Activated CD4-positive, alpha-beta memory T cell treated with anti-CD3 and anti-CD28 coated beads, Interleukin-2, amount 10 ng/mL, durations not matched to agents 7 days and 5 days (primary cell): ENCODE data around the gene NPHS1. TPM values are rescaled to one million over a fixed set of nuclear protein-coding genes. Genes with fewer than 3 reads are reported as not detected.

Experiments used
- CTCF ChIA-PET: fragments of 350-600 bp; sonication (Branson Sonifier 250); formaldehyde crosslinking; loops from one replicate; lab custom pipeline; 2021; ENCODE audit warnings: antibody characterized with exemption, inconsistent platforms; lab: Charles Lee
- POLR2A ChIA-PET: fragments of 350-600 bp; sonication (Branson Sonifier 250); formaldehyde crosslinking; loops from one replicate; lab custom pipeline; 2021; ENCODE audit warnings: antibody characterized with exemption; lab: Charles Lee
- DNase-seq: peaks from one replicate; pipeline ENCODE4 v3.0.0-alpha.2; 2020
- H3K27ac Mint-ChIP-seq: one replicate; pipeline ENCODE4 v1.8.0; 2021; ENCODE audit warnings: mild to moderate bottlenecking, mixed read lengths
- H3K27me3 Mint-ChIP-seq: one replicate; pipeline ENCODE4 v1.8.0; 2021; ENCODE audit warnings: mixed read lengths
- H3K36me3 Mint-ChIP-seq: one replicate; pipeline ENCODE4 v1.8.0; 2021; ENCODE audit warnings: low read depth, mixed read lengths
- H3K4me1 Mint-ChIP-seq: one replicate; pipeline ENCODE4 v1.8.0; 2021; ENCODE audit warnings: mixed read lengths
- H3K4me3 Mint-ChIP-seq: one replicate; pipeline ENCODE4 v1.8.0; 2021; ENCODE audit warnings: mild to moderate bottlenecking, mixed read lengths
- H3K9me3 Mint-ChIP-seq: one replicate; pipeline ENCODE4 v1.8.0; 2021; ENCODE audit warnings: mixed read lengths
- total RNA-seq, 2 experiments: library from RNA; stranded (reverse); gene quantifications; one replicate each; pipeline ENCODE4 v1.2.3, GENCODE V29; 2021

Gene NPHS1
- total RNA-seq, 2 experiments from 2014 or later, result not detected

- no peak within 1 kb of the TSS for H3K27ac Mint-ChIP-seq
- H3K4me1 Mint-ChIP-seq, result peaks cover 5% of the 10 kb centered on the region
- POLR2A ChIA-PET, result interaction anchor here (1.8 kb wide), 1 partner anchor 13 kb away, joined by 5 read pairs; no protein-coding TSS in a partner anchor
- H3K36me3 Mint-ChIP-seq, result no peaks in the 10 kb centered on the region
- CTCF ChIA-PET, result no interaction called here
- peak; percentile 38 for DNase-seq
- peaks cover 68% of the 10 kb centered on the region for H3K27me3 Mint-ChIP-seq
- peak within 1 kb of the TSS; percentile 67 for H3K4me3 Mint-ChIP-seq
- no peaks in the 10 kb centered on the region for H3K9me3 Mint-ChIP-seq
These were observed 4.3 kb upstream of the NPHS1 start, which contains the start of gene KIRREL2 for GRCh38 chr19:35856546-35857149. Gene KIRREL2 (plus strand): TSS chr19:35856911. CDS start chr19:35857120, 209 bp downstream.

DNA sequence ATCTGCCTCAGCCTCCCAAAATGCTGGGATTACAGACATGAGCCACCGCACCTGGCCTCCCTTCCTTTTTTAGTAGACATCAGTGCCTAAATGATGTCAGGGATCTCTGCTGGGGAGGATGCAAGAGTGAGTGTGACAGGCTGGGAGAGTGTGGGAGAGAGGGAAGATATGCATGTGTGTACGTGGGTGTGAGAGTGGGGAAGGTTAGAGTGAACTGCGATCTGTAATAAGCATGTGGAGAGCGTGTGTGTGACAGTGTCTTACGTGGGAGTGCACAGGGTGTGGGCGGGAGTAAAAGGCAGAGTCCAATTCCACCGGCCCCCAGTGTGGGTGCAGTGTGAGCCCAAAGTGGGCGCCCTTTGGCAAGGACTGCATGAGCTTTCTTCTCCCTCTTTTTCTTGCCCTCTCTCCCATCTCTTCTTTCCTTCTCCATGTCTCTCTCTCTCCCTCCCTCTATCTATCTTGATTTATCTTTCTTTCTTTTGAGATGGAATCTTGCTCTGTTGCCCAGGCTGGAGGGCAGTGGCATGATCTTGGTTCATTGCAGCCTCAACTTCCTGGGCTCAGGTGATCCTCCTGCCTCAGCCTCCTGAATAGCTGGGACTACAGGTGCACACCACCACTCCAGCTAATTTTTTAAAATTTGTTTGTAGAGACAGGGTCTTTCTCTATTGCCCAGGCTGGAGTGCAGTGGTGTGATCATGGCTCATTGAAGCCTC is 893 bp upstream of the NPHS1 start:
- no peaks in the 10 kb centered on the region for H3K9me3 Mint-ChIP-seq
- ChIA-PET POLR2A (no interaction called here), CTCF (no interaction called here)
- peaks cover 5% of the 10 kb centered on the region for H3K4me1 Mint-ChIP-seq
- no peak for DNase-seq
- no peaks in the 10 kb centered on the region for H3K36me3 Mint-ChIP-seq
- H3K27ac Mint-ChIP-seq, result no peak overlapping the region
- peaks cover 47% of the 10 kb centered on the region for H3K27me3 Mint-ChIP-seq
- no peak overlapping the region for H3K4me3 Mint-ChIP-seq

DNA sequence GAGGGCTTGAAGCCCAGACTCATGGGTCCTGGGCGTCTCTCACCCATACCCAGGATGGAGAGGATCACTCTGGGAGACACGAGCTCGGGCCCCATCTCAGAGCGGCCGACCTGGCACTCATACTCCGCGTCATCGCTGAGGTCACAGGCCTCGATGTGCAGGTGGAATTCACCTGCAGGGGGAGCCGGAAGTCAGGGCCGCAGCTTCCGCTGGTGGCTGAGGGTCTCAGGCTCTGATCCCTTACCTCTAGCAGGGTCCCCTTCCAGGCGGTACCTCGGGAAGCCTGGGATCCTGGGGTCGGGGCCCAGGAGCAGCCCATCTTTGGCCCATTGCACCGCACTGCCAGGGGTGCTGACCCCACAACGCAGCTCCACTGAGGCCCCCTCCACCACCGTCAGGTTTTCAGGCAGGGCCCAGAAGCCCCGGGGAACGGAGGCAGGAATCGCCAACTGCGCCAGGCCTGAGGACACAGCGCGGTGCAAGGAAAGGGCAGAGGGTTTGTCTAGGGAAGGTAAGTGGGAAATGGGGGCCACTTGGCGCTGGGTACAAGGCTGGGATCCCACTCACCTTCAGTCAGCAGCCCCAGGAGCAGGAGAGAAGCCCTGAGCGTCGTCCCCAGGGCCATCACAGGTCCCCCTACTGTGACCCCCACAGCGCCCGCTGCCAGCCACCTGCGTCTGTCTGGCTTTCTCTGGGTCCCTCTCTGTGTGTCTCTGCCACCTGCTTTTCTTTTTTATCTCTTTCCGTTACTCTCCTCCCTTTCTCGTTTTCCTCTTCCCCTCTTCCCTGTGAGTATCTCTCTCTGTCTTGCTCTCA is 883 bp downstream of the NPHS1 start:
- ChIA-PET CTCF (no interaction called here), POLR2A (no interaction called here)
- Mint-ChIP-seq H3K9me3 (no peaks in the 10 kb centered on the region), H3K27ac (no peak overlapping the region), H3K4me1 (peaks cover 3% of the 10 kb centered on the region), H3K36me3 (no peaks in the 10 kb centered on the region), H3K4me3 (no peak overlapping the region), H3K27me3 (peaks cover 44% of the 10 kb centered on the region)
- DNase-seq, result no peak

DNA sequence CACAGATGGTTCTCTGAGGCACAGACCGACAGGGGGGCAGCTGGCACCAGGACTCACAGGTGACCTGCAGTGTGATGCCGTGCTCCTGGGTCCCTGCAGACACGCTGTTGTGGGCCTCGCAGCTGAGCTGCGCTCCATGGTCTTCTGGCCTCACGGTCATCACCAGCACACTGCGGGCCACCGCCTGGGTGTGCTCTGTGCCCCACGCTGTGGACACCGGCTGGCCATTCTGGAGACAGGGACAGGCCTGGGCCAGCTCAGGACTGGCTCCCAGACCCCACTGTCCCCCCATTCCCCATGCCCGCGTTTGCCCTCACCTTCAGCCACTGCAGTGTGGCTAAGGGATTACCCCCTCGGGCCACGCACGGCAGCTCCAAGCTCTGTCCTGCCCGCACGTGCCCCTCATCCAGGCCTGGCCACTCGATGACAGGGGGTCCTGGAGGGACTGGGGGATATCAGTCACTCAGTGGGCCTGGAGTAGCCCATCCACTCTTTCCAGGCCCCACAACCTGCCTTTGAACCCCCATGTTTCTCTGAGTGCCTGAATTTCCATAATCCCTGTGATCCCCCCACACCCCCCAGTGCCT is 3.3 kb downstream of the NPHS1 start:
- no peaks in the 10 kb centered on the region for H3K9me3 Mint-ChIP-seq
- peaks cover 51% of the 10 kb centered on the region for H3K27me3 Mint-ChIP-seq
- peaks cover 16% of the 10 kb centered on the region for H3K4me1 Mint-ChIP-seq
- DNase-seq, result no peak
- ChIA-PET CTCF (no interaction called here), POLR2A (no interaction called here)
- H3K4me3 Mint-ChIP-seq, result no peak overlapping the region
- H3K27ac Mint-ChIP-seq, result no peak overlapping the region
- H3K36me3 Mint-ChIP-seq, result peaks cover 4% of the 10 kb centered on the region

DNA sequence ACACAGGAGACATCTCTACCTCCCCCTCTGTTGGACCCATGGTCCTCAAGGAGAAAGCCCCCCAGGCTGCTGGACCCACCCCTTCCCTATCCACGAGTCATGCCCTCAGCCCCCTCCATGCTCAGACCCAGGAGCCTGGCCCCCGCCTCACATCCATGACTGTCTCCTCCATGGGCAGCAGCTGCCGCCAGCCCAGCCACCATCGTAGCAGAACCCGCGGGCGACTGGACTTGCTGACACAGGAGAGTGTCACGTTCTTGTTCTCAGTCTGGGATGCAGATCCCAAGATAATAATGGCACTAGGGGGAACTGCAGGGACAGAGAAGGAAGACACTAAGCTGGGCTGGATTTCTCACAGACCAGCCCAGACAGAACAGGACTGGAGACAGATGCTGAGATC is 3.8 kb downstream of the NPHS1 start:
- CTCF ChIA-PET, result no interaction called here
- Mint-ChIP-seq H3K4me1 (peaks cover 16% of the 10 kb centered on the region), H3K9me3 (no peaks in the 10 kb centered on the region), H3K4me3 (no peak overlapping the region), H3K27ac (no peak overlapping the region), H3K36me3 (peaks cover 4% of the 10 kb centered on the region), H3K27me3 (peaks cover 55% of the 10 kb centered on the region)
- no peak for DNase-seq
- POLR2A ChIA-PET, result no interaction called here

- Mint-ChIP-seq H3K27ac (no peak overlapping the region), H3K36me3 (peaks cover 4% of the 10 kb centered on the region), H3K4me1 (peaks cover 16% of the 10 kb centered on the region), H3K4me3 (no peak overlapping the region), H3K9me3 (no peaks in the 10 kb centered on the region), H3K27me3 (peaks cover 56% of the 10 kb centered on the region)
- DNase-seq, result no peak
- CTCF ChIA-PET, result no interaction called here
- POLR2A ChIA-PET, result no interaction called here
These were observed 4.4 kb downstream of the NPHS1 start for GRCh38 chr19:35847911-35848310.

GRCh38 chr19:35846038-35846668 is 6.2 kb downstream of the NPHS1 start:
- POLR2A ChIA-PET, result no interaction called here

DNA sequence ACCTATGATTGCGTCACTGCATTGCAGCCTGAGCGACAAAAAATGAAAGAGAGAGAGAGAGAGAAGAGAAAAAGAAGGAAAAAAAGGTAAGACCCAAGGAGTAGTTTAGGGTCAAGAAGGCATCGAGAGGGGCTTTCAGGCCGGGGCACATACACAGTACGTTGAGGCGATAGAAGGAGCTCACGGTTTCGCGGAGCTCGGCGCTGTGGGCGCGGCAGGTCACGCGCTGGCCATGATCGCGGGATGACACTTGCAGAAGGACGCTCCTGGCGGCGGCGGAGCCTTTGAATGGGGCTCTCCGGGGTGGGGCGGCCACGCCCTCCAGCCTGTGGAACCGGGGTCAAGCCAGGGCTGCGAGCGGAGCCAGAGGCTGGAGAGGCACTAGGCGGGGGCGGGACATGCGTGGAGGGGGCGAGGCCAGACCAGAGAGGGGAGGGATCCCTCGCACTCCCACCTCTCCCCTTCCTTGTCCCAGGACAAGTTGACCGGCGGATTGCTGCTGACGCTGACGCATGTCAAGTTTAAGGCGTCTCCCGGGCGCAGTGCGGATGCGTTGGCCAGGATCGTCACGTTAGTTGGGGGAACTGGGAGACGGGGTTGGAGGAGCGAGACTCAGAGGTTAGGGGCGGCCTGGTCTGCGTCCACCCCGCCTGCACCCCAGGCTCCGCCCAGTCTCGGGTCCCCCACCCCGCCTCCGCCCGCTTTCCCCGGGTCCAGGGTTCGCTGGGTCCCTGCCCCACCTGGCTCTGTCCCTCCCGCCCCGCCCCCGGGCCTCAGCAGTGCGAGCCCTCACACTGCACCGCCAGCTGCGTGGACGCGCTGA is 6.9 kb downstream of the NPHS1 start:
- H3K36me3 Mint-ChIP-seq, result peaks cover 4% of the 10 kb centered on the region
- ChIA-PET CTCF (interaction anchor here (0.5 kb wide), 1 partner anchor 148 kb away, joined by 3 read pairs; no protein-coding TSS in a partner anchor), POLR2A (no interaction called here)
- no peaks in the 10 kb centered on the region for H3K9me3 Mint-ChIP-seq
- H3K27me3 Mint-ChIP-seq, result peaks cover 50% of the 10 kb centered on the region
- DNase-seq, result no peak
- H3K4me1 Mint-ChIP-seq, result peaks cover 16% of the 10 kb centered on the region
- peak overlapping the region; percentile 35 for H3K4me3 Mint-ChIP-seq
- H3K27ac Mint-ChIP-seq, result no peak overlapping the region

More at GRCh38 chr19:35846038-35846668, 6.2 kb downstream of the NPHS1 start:
- no peak overlapping the region for H3K27ac Mint-ChIP-seq
- peaks cover 53% of the 10 kb centered on the region for H3K27me3 Mint-ChIP-seq
- H3K36me3 Mint-ChIP-seq, result peaks cover 4% of the 10 kb centered on the region
- no peak overlapping the region for H3K4me3 Mint-ChIP-seq
- H3K9me3 Mint-ChIP-seq, result no peaks in the 10 kb centered on the region
- peaks cover 16% of the 10 kb centered on the region for H3K4me1 Mint-ChIP-seq
- DNase-seq, result no peak
- CTCF ChIA-PET, result no interaction called here

DNA sequence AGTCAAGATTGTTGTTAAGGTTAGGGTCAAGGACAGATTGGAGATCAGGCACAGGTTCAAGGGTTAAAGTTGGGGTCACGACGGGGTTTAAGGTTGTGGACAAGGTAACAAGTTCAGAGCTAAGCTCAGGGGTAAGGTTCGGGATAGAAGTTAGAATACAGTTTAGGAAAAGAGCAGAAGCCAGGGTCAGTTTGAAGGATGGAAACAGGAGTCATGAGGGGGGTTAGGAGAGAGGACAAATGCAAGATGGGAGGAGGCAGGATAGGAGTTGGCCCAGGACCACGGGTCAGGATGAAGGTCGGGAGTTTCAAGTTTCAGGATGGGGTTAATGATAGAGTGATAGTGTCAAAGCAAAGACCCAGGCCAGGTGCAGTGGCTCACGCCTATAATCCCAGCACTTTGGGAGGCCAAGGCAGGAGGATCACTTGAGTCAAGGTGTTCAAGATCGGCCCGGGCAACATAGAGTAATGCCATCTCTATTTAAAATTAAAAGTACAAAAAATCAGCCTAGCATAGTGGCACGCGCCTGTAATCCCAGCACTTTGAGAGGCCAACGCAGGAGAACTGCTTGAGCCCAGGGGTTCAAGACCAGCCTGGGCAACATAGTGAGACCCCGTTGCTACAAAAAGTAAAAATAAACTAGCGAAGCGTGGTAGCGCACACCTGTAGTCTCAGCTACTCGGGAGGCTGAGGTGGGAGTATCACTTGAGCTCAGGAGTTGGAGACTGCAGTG is 7.7 kb downstream of the NPHS1 start:
- peaks cover 50% of the 10 kb centered on the region for H3K27me3 Mint-ChIP-seq
- no peak for DNase-seq
- peaks cover 4% of the 10 kb centered on the region for H3K36me3 Mint-ChIP-seq
- H3K9me3 Mint-ChIP-seq, result no peaks in the 10 kb centered on the region
- no peak overlapping the region for H3K27ac Mint-ChIP-seq
- POLR2A ChIA-PET, result no interaction called here
- CTCF ChIA-PET, result no interaction called here
- H3K4me1 Mint-ChIP-seq, result peaks cover 16% of the 10 kb centered on the region
- H3K4me3 Mint-ChIP-seq, result peak overlapping the region; percentile 35

DNA sequence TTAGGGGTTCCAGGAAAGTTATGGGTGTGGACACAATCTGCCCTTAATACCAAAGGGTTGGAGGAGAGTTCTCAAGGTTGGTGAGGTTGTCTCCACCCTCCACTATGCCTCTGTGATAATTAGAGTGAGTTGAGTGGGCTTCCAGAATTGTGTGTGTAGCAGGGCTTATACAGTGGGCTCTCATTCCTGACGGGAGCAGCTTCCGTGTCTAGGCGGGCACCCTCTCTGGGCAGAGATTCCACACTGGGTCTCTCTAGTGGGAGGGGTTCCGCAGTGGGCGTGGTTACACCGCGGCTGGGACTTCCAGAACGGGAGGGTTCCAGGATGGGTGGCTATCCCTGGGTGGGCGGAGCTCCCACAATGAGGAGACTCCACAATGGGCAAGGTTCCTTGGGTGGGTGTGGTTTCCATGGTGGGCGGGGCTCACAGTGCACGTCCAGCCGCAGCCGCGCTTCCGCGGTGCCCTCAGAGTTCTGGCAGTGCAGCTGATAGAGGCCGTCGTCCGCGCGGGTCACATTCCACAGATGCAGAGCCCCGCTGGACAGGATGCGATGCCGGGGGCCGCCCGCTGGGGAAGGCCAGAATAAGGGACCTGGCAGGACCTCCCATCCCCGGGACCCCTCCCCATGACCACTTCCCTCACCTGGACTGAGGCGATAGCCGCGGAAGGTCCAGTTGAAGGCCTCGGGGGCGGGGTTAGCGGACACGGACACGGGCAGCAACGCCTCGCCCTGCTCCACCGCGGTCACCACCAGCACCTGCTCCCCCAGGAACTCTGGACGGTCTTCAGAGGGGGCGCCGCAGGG is 8.4 kb downstream of the NPHS1 start:
- Mint-ChIP-seq H3K4me3 (no peak overlapping the region), H3K27me3 (peaks cover 50% of the 10 kb centered on the region), H3K36me3 (peaks cover 4% of the 10 kb centered on the region), H3K27ac (no peak overlapping the region), H3K9me3 (peaks cover 2% of the 10 kb centered on the region), H3K4me1 (peaks cover 16% of the 10 kb centered on the region)
- POLR2A ChIA-PET, result no interaction called here
- CTCF ChIA-PET, result no interaction called here
- DNase-seq, result no peak

DNA sequence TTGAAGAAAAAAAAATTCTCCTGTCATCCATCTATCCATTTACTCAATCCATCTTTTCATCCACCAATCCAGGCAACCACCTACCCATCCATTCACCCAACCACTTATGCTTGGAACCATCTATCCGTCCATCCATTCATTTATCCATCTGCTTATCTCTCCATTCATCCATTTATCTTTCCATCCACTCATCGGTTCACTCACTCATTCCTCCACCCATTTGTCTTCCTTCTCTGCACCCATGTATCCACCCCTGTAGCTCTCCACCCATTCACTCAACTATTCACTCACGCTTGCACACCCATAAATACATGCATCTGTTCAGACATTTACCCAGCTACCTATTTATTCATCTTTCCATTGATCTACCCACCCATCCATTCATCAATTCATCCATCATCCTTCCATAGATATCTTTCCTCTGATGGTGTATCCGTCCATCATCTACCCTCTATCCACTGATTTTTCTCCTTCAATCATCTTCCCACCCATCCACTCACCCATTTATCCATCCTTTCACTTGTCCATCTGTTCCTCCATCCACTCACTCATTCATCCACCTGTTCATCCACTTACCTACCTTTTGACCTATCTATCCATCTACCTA is 9.5 kb downstream of the NPHS1 start:
- Mint-ChIP-seq H3K36me3 (peaks cover 4% of the 10 kb centered on the region), H3K4me1 (peaks cover 16% of the 10 kb centered on the region), H3K9me3 (peaks cover 4% of the 10 kb centered on the region), H3K27me3 (peaks cover 46% of the 10 kb centered on the region), H3K27ac (no peak overlapping the region), H3K4me3 (no peak overlapping the region)
- CTCF ChIA-PET, result no interaction called here
- POLR2A ChIA-PET, result no interaction called here
- no peak for DNase-seq
